Omental fat pad (tissue), 4 donors: ENCODE results near the gene SEMA5A. TPM values are rescaled to one million over a fixed set of nuclear protein-coding genes. Genes with fewer than 3 reads are reported as not detected.

Source experiments
- ATAC-seq: fragments of 150-250 bp; one replicate; pipeline ENCODE4 v1.9.1; 2016; ENCODE audit warnings: mild to moderate bottlenecking, moderate library complexity; ENCODE audit not compliant: low FRiP score
- DNase-seq: peaks from one replicate; pipeline ENCODE4 v3.0.0-alpha.2; 2019; ENCODE audit warnings: low spot score
- total RNA-seq, 4 donors: library from RNA; depleted of rRNA; stranded (reverse); fragments of >200 nt; gene quantifications; one replicate each; pipeline ENCODE4 v1.1.0, GENCODE V29; 2016
- TF ChIP-seq, protein P1 (sequence below), 3 donors: fragments of 450-650 bp; IDR thresholded peaks; one replicate each; pipeline ENCODE4 v1.5.1; 2016 to 2017; ENCODE audit warnings: antibody characterized with exemption in 3 of 3, mild to moderate bottlenecking in 3 of 3, moderate library complexity in 2 of 3

The SEMA5A gene
- total RNA-seq, 4 donors from 2014 or later: 6.3 to 60.2 (median 22.1) TPM

DNA sequence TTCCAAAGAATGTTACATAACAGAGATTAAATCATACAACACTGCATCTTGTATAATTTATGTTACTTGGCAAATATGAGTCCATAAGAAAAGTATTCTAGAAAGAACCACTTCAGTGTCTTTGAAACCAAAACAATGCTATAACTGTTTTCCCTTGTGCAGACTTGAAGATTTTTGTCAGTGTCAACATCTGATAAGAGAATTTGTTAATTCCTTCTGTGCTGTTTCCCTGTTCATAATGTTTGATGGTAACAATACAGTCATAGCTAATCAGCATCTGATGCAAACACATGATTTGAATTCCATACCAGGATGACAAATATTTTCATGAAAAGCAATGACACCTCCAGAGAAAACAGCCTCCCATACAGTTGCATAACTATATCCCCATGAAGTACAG lies 306.8 kb downstream of the SEMA5A start:
- DNase-seq: no peak
- peak; percentile 33 for ATAC-seq
- TF ChIP-seq, protein P1, sequence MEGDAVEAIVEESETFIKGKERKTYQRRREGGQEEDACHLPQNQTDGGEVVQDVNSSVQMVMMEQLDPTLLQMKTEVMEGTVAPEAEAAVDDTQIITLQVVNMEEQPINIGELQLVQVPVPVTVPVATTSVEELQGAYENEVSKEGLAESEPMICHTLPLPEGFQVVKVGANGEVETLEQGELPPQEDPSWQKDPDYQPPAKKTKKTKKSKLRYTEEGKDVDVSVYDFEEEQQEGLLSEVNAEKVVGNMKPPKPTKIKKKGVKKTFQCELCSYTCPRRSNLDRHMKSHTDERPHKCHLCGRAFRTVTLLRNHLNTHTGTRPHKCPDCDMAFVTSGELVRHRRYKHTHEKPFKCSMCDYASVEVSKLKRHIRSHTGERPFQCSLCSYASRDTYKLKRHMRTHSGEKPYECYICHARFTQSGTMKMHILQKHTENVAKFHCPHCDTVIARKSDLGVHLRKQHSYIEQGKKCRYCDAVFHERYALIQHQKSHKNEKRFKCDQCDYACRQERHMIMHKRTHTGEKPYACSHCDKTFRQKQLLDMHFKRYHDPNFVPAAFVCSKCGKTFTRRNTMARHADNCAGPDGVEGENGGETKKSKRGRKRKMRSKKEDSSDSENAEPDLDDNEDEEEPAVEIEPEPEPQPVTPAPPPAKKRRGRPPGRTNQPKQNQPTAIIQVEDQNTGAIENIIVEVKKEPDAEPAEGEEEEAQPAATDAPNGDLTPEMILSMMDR (IDR thresholded peaks at IDR 0.05): no peak

DNA sequence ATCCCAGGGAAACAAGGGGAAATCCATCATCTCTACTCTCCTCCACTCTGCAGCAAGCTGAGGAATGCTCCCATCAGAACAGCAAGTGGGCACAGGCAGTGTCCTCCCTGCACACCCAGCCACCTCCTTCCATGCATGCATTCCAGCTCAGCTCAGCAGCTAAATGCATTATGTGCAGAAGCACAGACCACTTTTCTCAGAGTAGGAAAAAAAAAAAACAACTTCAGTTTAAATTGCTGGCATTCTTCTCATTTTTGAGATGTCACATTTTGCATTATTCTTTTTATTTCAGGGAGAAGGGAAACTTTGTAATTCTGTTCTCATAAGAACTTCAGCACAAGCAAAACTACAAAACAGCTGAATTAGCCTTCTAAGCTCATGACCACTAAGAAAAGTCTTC lies 312.2 kb downstream of the SEMA5A start:
- ATAC-seq (no peak), DNase-seq (no peak)
- TF ChIP-seq, protein P1 (IDR thresholded peaks at IDR 0.05): no peak

DNA sequence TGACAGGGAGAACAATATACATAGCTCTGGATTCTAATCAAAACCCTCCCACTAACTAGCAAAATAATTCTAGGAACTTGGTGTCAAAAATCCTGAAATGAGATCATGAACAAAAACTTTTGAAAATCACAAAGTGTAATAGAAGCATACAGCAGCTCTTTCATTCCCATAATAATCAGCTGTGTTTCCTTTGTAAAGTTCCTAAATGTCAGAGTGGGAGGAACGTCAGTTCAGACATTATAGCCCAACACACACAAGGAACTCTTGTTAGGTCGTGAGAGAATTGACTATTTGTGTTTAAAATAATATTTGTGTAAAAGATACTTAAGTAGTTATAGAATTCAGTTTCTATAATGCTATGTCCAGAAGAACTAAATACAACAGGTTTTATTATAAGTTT lies 312.8 kb downstream of the SEMA5A start:
- DNase-seq (no peak), ATAC-seq (no peak)
- TF ChIP-seq, protein P1 (IDR thresholded peaks at IDR 0.05): no peak

DNA sequence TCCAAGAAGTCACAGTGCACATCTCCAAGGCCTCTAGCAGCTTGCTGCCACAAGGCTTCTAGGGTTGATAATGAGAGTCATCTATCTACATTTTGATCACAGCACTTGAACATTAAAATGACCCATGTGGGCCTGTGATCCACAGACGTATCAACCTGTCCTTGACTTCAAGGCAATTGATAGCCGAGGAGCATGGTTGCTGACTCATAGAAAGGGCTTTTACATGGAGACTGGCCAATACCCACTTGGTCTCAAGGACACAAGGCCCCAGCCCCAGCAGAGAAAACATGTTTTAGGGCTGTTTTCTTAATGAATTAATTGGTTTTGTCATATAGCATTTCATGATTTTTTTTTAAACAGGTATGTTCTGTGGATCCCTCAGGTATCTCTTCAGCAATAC lies 314.0 kb downstream of the SEMA5A start:
- TF ChIP-seq, protein P1 (IDR thresholded peaks at IDR 0.05): no peak
- DNase-seq: no peak
- no peak for ATAC-seq

DNA sequence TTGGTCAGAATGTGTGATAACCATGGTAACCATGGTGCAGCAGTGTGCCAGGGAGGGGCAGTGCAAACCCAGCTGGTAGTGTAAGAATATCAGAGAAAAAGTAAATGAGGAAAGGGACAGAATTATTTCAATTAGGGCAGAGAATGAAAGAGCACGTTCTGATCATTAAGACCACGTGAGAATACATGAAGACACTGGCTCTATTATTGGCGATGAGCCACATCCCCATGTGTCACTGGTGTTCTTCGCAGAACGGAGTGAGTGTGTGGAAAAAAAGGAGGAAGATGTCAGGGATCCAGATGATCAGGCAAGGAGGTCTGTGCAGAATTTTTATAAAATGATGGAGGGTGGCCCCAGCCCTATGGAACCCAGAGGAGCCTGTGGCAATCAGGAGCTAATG lies 315.5 kb downstream of the SEMA5A start:
- ATAC-seq (no peak), DNase-seq (no peak)
- TF ChIP-seq, protein P1 (IDR thresholded peaks at IDR 0.05): no peak

DNA sequence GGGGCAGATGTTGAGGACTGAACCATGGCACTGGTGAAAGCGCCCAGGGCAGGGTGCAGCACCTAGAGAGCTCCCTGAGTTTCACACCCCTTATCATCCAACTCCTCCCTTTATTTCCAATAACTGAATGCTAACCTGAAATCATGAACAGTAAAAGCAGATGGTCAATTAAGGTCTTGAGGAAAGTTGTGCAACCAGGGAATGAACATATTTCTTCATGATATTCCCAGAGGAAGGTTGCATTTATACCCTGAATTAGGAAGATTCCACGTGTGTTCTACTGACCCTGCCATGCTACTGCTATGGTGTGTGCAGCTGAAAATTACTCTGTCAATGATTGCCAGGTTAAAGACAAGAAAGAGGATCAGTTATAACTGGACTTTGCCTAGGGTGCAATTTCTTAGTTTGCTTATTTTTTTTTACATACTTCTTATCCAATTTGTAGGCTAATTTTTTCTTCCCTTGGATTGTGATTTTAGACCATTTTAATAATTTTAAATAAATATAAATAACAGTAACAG lies 319.8 kb downstream of the SEMA5A start:
- ATAC-seq (no peak), DNase-seq (no peak)
- TF ChIP-seq, protein P1 (IDR thresholded peaks at IDR 0.05): no peak

DNA sequence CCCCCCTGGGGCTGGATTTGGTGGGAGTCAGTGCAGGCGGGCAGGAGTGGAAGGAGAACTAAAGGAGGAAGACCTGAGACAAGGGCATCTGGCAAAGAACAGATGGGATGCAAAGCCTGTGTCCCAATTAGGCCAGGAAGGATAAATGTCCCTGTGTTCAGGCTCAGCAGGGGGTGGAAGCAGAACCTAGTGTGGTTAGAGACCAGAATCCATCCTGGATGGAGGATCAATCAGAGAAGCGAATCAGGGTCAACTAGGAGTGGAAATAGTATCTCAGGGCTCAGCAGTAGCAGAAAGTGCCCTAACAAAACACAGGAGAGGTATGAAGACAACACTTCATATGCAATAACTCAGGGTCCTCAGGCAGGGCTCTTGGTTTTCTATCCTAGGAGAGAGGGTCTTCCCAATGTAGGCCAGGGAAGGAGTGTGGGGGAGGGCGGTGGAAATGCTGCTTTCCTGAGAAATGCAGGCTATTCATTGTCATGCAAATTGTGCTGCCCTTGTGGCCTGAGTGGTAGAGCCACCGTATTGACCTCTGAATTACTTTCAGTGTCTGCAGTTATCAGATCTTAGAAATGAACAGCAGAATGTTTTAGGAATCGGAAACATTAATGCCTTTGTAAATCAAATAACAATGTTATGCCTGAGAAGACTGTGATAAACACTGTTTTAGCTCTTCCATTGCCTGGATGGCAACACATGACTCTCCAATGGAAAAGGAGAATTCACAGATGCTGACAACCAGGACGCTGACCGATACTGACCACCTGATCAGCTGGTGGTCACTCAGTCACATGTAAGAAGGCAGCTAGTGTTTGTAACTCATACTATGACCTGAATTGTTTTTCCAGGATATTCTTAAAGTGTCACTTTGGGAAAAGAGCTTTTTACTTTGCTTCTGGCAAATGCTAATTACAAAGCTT lies 323.6 kb downstream of the SEMA5A start:
- no peak for DNase-seq
- no peak for ATAC-seq
- TF ChIP-seq, protein P1 (IDR thresholded peaks at IDR 0.05): no peak
